AML-193 (cell line): ENCODE results near the gene BNIP3.
"Not testable (repeated sequence)": the region's sequence is repeated elsewhere in the genome, so short reads cannot be mapped to it uniquely, and the experiment has no call there.

Source experiments
- DNase-seq, 2 experiments: peaks; one replicate each; lab custom pipeline; 2025; lab: John Stamatoyannopoulos, UW

Gene BNIP3

DNA sequence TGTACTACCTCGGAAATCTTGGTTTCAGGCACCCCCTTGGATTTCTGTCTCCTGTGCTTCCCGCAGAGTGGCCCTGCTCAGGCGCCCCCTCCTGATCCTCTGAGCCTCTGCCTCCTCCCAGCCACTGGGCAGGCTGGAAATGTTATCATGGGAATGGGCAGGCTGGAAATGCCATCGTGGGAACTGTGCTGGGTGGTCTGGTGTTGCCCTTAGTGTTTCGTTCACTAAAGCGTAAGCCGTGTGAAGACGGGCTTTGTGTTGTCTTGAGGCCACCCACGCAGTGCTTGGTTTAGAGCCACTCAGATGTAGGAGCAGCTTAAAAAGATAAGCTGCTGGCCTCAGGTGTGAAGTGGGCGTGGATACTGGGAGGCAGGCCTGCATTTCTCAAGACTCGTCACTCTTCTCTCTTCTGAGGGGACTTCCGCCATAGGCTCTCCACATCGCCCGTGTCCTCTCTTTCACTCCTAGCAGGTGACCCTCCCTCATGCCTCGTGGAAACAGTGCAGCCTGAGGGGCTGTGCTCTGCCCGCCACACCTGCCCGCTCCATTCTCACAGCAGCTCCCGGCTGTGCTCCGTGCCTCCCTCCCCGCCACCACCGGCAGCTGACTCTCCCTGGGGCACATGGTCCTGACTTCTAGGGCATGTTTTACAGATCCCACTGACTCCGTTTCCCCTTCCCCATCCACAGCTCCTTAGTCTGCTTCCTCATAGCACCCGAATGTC lies 52.4 kb downstream of the BNIP3 start:
- DNase-seq, result no peak

GRCh38 chr10:131928248-131929095 lies 53.3 kb downstream of the BNIP3 start:
- no peak for DNase-seq

DNA sequence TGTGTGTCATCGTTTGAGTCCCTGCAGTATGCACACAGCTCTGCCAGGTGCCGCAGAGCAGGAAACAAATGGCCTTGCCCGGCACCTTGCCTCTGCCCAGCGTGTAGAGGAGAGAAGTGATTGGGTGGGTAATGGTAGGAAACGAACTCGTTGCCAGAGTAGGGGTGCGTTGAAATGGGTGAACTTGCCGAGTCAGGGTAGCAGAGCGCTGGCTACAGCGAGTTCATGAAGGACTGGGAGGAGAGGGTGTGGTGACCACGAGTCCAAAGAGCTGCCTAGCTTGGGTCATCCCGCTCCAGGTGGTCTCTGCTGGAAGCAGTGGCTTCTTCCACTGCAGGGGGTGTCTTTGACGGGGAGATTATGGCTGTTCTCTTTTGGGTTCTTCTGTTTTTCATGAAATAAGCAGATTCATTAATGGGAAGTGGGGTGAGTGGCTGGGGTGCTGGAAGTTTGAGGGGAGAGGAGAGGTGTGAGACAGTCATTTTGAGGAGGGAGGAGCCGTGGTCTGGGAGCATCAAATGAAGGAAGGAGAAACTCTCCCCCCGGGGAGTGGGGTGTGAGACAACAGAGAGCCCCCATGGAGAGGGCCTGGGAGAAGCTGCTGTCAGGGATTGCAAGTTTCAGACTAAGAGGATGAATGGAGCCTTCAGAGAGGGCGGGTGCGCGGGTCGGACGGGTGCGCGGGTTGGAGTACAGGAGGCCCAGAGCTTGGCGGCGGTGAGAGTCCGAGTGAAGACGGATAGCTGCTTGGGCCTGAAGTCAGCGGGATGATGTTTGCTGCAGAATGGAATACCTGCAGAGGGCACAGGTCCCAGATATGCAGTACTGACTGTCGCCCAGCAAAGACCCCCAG lies 54.8 kb downstream of the BNIP3 start:
- no peak for DNase-seq

DNA sequence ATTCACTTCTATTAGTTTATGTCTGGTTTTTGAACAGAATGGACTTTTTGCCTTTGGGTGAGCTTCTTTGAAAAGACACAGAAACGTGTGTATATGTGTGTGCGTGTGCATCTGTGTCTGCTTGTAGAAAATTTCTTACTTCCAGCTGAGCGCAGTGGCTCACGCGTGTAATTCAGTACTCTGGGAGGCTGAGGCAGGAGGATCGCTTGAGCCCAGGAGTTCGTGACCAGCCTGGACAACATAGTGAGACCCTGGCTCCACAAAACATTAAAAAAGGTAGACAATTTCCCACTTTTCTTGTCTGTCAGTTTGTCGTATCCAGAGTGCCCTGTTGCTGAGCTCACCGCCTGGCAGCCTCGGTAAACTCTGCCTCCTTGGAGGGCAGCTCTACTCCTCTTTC lies 55.5 kb downstream of the BNIP3 start:
- no peak for DNase-seq

DNA sequence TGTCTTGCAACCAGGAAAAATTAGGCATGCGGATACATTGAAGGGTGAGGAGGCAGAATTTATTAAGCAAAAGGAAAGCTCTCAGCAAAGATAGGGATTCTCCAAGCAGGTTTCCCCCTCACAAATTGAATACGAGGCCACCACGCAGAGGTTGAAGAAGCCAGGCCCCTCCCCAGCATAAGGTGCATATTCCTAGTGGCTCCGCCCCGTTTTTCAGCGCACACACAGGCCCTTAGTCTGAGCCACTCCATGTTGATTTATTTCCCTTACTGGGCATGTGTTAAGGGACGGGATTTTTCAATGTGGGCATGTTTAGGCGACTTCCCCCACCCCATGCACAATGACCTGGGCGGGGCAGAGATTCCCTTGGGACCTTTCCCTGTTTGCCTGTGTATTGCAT lies 56.0 kb downstream of the BNIP3 start:
- no peak for DNase-seq

GRCh38 chr10:131925011-131925649 lies 56.6 kb downstream of the BNIP3 start:
- DNase-seq, result peak; percentile 10 to 29

GRCh38 chr10:131923038-131923756 lies 58.5 kb downstream of the BNIP3 start:
- no peak for DNase-seq

GRCh38 chr10:131921184-131921583 lies 60.5 kb downstream of the BNIP3 start:
- no peak for DNase-seq

DNA sequence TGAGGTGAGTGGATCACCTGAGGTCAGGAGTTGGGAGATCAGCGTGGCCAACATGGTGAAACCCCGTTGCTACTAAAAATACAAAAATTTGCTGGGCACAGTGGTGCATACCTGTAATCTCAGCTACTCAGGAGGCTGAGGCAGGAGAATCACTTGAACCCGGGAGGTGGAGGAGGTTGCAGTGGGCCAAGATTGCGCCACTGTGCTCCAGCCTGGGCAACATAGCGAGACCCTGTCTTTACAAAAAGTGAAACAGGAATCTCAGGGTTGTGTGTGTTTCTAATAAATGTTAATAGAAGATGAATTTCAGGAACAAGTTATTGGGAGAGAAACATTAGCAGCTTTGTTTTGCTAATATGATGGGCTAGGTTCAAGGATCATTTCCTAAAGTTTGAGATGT lies 61.0 kb downstream of the BNIP3 start:
- DNase-seq, result no peak

GRCh38 chr10:131920151-131920550 lies 61.6 kb downstream of the BNIP3 start:
- DNase-seq, result no peak

DNA sequence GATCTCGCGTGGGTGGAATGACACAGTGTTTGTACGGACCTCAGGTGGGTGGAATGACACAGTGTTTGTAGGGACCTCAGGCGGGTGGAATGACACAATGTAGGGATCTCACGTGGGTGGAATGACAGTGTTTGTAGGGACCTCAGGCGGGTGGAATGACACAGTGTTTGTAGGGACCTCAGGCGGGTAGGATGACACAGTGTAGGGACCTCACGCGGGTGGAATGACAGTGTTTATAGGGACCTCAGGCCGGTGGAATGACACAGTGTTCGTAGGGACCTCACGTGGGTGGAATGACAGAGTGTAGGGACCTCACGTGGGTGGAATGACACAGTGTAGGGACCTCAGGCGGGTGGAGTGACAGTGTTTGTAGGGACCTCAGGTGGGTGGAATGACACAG lies 62.3 kb downstream of the BNIP3 start:
- not testable (repeated sequence) for DNase-seq
